PC-3 (cell line): ENCODE data around the gene SET.

Experiments used
- EZH2 ChIP-seq: fragments of 300-600 bp; sonication (generic); IDR thresholded peaks from one replicate; pipeline ENCODE4 v1.6.1; 2017; ENCODE audit warnings: antibody characterized with exemption, mild to moderate bottlenecking, low read length; ENCODE audit not compliant: unreplicated experiment
- EZH2phosphoT487 ChIP-seq: fragments of 300-600 bp; sonication (generic); IDR thresholded peaks from 2 replicates; pipeline ENCODE4 v1.6.1; 2018; ENCODE audit warnings: mild to moderate bottlenecking, antibody characterized with exemption, low read length, borderline replicate concordance
- TF ChIP-seq, protein P1 (sequence below): fragments of 300-600 bp; sonication (generic); conservative IDR thresholded peaks from 2 replicates; pipeline ENCODE4 v1.5.1; 2017; ENCODE audit warnings: antibody characterized with exemption, low read depth, mild to moderate bottlenecking, low read length

DNA sequence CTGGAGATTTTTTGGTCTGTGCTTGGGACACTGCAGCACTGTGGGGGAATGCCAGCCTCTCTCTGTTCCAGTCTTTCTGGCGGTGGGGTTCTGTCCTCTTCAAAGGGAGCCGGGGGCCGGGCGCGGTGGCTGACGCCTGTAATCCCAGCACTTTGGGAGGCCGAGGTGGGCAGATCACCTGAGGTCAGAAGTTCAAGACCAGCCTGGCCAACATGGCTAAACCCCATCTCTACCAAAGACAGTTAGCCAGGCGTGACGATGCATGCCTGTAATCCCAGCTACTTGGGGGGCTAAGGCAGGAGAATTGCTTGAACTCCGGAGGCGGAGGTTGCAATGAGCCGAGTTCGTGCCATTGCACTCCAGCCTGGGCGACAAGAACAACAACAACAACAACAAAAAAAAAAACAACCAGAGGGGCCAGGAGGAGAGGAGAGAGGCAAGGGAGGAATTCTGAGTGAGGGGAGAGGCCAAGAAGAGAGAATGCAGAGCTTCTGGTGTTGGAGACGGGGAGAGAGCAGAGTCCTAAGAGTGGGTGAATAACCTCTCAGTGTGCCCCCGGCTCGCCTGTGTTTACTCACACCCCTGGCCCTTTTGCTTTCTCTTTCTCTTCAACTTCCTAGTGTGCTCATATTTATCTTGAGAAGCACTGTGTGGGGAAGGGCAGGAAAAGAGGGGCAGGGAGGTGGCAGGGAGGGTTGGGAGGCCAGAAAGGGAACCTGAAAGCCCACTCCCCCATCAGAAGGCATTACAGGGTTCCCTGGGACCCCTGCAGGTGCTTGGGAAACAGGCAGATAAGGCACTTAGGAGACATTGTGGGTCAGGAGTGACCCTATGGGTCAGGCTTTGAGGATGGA, 3.2 kb upstream of the SET start:
- TF ChIP-seq, protein P1, sequence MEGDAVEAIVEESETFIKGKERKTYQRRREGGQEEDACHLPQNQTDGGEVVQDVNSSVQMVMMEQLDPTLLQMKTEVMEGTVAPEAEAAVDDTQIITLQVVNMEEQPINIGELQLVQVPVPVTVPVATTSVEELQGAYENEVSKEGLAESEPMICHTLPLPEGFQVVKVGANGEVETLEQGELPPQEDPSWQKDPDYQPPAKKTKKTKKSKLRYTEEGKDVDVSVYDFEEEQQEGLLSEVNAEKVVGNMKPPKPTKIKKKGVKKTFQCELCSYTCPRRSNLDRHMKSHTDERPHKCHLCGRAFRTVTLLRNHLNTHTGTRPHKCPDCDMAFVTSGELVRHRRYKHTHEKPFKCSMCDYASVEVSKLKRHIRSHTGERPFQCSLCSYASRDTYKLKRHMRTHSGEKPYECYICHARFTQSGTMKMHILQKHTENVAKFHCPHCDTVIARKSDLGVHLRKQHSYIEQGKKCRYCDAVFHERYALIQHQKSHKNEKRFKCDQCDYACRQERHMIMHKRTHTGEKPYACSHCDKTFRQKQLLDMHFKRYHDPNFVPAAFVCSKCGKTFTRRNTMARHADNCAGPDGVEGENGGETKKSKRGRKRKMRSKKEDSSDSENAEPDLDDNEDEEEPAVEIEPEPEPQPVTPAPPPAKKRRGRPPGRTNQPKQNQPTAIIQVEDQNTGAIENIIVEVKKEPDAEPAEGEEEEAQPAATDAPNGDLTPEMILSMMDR, result no peak
- TF ChIP-seq EZH2, result no peak
- no peak for TF ChIP-seq EZH2phosphoT487
